Astrocyte of the cerebellum (primary cell): Measurements from ENCODE around the gene PLAC9.

Experiments
- DNase-seq: peaks from one replicate; pipeline ENCODE4 v3.0.0-alpha.2; 2011; ENCODE audit warnings: low read depth
- H3K4me3 ChIP-seq: 2 replicates; pipeline ENCODE4 v1.5.1; 2011; ENCODE audit warnings: mild to moderate bottlenecking, low read depth, low read length, moderate library complexity
- in situ Hi-C: cut with HindIII; loops from 2 replicates; pipeline ENCODE4 v1.10.0; 2017; ENCODE audit warnings: low sequenced_read_pairs
- TF ChIP-seq, protein P1 (sequence below): IDR thresholded peaks from 2 replicates; pipeline ENCODE4 v1.5.1; 2012; ENCODE audit warnings: low read length, low read depth, moderate library complexity, mild to moderate bottlenecking; ENCODE audit errors: missing control alignments

The PLAC9 gene

GRCh38 chr10:80104066-80104926 lies 28.2 kb upstream of the PLAC9 start:
- TF ChIP-seq, protein P1, sequence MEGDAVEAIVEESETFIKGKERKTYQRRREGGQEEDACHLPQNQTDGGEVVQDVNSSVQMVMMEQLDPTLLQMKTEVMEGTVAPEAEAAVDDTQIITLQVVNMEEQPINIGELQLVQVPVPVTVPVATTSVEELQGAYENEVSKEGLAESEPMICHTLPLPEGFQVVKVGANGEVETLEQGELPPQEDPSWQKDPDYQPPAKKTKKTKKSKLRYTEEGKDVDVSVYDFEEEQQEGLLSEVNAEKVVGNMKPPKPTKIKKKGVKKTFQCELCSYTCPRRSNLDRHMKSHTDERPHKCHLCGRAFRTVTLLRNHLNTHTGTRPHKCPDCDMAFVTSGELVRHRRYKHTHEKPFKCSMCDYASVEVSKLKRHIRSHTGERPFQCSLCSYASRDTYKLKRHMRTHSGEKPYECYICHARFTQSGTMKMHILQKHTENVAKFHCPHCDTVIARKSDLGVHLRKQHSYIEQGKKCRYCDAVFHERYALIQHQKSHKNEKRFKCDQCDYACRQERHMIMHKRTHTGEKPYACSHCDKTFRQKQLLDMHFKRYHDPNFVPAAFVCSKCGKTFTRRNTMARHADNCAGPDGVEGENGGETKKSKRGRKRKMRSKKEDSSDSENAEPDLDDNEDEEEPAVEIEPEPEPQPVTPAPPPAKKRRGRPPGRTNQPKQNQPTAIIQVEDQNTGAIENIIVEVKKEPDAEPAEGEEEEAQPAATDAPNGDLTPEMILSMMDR: no peak
- no peak overlapping the region for H3K4me3 ChIP-seq
- peak; percentile 75 for DNase-seq
- in situ Hi-C loops: no loop called here

DNA sequence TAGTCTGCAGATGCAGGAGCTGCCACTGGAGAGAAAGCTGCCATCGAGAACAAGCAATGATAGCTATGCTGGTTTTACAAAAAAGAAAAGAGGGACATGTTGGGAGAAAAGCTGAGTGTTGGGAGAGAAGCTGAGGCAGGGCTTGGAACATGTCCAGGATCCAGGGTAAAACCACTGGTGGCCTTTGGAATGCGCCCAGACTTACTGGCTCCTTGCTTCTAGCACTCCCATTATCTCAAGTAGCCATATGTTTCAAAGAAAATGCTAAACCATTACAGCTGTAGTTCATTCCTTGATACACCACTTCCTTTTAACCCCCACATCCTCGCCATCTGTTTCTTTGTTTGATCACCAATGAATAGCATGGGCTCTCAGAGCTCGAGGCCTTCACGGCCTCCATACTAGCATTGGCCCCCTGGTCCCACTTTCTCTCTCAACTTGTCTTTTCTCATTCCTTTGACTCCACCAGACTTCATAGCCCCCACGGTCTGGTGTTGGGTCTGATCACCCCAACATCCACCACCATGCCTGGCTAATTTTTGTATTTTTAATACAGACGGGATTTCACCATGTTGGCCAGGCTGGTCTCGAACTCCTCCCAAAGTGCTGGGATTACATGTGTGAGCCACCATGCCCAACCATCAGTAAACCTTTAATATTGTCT lies 23.8 kb upstream of the PLAC9 start:
- no peak for DNase-seq
- TF ChIP-seq, protein P1: no peak
- no peak overlapping the region for H3K4me3 ChIP-seq
- in situ Hi-C loops: no loop called here

DNA sequence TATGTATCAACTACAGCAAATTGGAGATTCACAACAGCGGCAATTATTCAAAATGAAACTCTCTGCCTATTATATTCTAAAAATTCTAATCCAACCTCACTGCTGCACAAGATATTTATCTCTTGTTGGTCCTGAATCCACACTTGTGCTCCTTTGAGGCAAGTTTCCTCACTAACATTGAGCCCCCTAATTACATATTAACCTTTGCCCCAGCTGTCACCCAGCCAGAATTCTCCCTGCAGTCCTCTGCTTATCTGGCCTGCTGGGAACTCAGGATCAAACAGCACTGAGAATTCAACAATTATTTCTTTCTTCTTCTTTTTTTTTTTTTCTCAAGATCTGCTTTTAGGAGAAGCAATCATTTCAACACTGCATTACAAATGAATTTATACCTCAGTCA lies 21.5 kb upstream of the PLAC9 start:
- DNase-seq: no peak
- TF ChIP-seq, protein P1: no peak
- H3K4me3 ChIP-seq: no peak overlapping the region
- in situ Hi-C loops: no loop called here

DNA sequence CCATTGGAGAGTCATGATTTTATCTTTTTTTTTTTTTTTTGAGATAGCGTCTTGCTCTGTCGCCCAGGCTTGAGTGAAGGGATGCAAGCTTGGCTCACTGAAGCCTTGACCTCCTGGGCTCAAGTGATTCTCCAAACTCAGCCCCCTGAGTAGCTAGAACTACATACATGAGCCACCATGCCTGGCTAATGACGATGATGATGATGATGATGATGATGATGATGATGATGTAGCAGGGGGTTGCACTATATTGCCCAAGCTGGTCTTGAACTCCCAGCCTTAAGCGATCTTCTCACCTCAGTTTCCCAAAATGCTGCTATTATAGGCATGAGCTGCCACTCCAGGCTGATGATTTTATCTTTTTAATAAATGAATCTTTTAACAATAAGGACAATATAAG lies 13.9 kb upstream of the PLAC9 start:
- in situ Hi-C loops: no loop called here
- no peak overlapping the region for H3K4me3 ChIP-seq
- DNase-seq: no peak
- TF ChIP-seq, protein P1: no peak

DNA sequence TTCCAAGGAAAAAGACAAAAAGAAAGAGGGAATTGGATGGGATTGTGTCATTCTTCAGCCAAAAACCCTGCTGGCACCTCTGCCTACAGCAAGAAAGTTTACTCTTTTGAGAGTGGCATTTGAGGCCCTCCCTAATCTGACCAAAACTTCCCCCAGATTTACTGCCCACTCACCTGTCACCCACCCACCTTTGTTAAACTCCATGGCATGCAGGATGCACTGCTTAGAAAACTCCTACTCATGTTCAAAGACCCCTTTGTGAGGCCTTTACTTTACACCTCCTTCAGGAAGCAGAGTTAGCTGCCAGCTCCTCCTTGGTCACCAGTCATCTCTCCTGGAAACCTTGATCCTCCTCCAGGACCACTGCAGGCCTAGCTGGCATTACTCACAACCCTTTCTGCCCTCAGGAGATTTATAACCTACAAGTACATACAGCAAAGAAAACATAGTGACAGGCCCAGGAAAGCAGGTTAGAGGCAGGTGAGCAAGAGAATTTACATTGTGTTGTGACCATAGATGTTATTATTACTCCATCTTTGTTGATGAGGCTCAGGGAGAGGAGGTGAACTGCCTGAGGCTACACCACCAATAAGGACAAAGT lies 10.3 kb upstream of the PLAC9 start:
- no peak overlapping the region for H3K4me3 ChIP-seq
- no peak for DNase-seq
- in situ Hi-C loops: no loop called here
- TF ChIP-seq, protein P1: no peak

- DNase-seq: no peak
- TF ChIP-seq, protein P1: no peak
- in situ Hi-C loops: no loop called here
These were observed 9.8 kb upstream of the PLAC9 start for GRCh38 chr10:80122746-80123145.

More at GRCh38 chr10:80122746-80123145, 9.8 kb upstream of the PLAC9 start:
- no peak overlapping the region for H3K4me3 ChIP-seq
